DOHH2 (cell line): ENCODE measurements around the gene PRMT2.

Experiments
- EZH2phosphoT487 ChIP-seq: fragments of 200-600 bp; sonication (generic); IDR thresholded peaks from 2 replicates; pipeline ENCODE4 v1.6.1; 2017; ENCODE audit warnings: borderline replicate concordance, mild to moderate bottlenecking, antibody characterized with exemption, low read length, moderate library complexity, mixed read lengths
- TF ChIP-seq, protein P1 (sequence below): fragments of 200-600 bp; sonication (generic); IDR thresholded peaks from one replicate; pipeline ENCODE4 v1.5.1; 2014; ENCODE audit warnings: antibody characterized with exemption, mild to moderate bottlenecking, low read depth, low read length; ENCODE audit not compliant: poor library complexity, severe bottlenecking

DNA sequence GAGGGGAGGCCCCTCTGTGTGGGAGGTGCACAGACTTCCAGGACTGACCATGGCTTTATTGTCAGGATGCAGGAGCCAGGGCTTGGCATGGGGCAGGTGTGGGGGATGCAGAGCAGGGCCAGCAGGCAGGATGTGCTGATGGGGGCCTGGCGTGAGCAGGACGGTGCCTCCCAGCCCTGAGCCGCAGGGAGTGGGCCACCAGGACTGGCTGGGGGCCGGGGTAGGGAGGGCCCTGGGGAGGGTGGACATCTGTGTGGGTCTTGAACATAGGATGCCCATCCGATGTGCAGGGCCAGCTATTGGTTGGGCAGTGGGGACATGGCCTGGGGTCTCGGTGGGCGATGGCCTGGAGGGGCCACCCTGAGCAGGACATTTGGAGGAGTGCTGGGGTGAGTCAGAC, 15.6 kb downstream of the PRMT2 start:
- TF ChIP-seq, protein P1, sequence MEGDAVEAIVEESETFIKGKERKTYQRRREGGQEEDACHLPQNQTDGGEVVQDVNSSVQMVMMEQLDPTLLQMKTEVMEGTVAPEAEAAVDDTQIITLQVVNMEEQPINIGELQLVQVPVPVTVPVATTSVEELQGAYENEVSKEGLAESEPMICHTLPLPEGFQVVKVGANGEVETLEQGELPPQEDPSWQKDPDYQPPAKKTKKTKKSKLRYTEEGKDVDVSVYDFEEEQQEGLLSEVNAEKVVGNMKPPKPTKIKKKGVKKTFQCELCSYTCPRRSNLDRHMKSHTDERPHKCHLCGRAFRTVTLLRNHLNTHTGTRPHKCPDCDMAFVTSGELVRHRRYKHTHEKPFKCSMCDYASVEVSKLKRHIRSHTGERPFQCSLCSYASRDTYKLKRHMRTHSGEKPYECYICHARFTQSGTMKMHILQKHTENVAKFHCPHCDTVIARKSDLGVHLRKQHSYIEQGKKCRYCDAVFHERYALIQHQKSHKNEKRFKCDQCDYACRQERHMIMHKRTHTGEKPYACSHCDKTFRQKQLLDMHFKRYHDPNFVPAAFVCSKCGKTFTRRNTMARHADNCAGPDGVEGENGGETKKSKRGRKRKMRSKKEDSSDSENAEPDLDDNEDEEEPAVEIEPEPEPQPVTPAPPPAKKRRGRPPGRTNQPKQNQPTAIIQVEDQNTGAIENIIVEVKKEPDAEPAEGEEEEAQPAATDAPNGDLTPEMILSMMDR: no peak
- TF ChIP-seq EZH2phosphoT487: no peak
